Mucosa of rectum (tissue), 2 donors: Measurements from ENCODE around the gene KIFC3.
A peak's percentile ranks its signal among the peaks of the same experiment; 100 is the strongest.
"Not testable (repeated sequence)": the region's sequence is repeated elsewhere in the genome, so short reads cannot be mapped to it uniquely, and the experiment has no call there.

Experiments used
- H3K27ac ChIP-seq, 2 donors: one replicate each; pipeline ENCODE4 v1.7.0; 2013; ENCODE audit warnings: inconsistent platforms in 2 of 2, low read depth in 2 of 2, low read length in 2 of 2
- H3K27me3 ChIP-seq, 2 donors: one replicate each; pipeline ENCODE4 v1.7.0; 2013; ENCODE audit warnings: low read length in 2 of 2; ENCODE audit not compliant: control insufficient read depth in 2 of 2, insufficient read depth in 2 of 2
- H3K36me3 ChIP-seq, 2 donors: one replicate each; pipeline ENCODE4 v1.7.0; 2013; ENCODE audit warnings: low read length in 2 of 2; ENCODE audit not compliant: control insufficient read depth in 2 of 2, insufficient read depth in 2 of 2
- H3K4me1 ChIP-seq, 2 donors: one replicate each; pipeline ENCODE4 v1.7.0; 2013; ENCODE audit warnings: low read length in 2 of 2, mild to moderate bottlenecking in 1 of 2; ENCODE audit not compliant: control insufficient read depth in 2 of 2, insufficient read depth in 2 of 2
- H3K4me3 ChIP-seq, 2 donors: one replicate each; pipeline ENCODE4 v1.7.0; 2013; ENCODE audit warnings: low read length in 2 of 2
- H3K9ac ChIP-seq, 2 donors: one replicate each; pipeline ENCODE4 v1.7.0; 2013; ENCODE audit warnings: low read length in 2 of 2, low read depth in 1 of 2, mild to moderate bottlenecking in 1 of 2
- H3K9me3 ChIP-seq, 2 donors: one replicate each; pipeline ENCODE4 v1.7.0; 2013; ENCODE audit warnings: low read length in 2 of 2; ENCODE audit not compliant: control insufficient read depth in 2 of 2
- donor health status: healthy.
- donor health status: Normal muscosa, but diverticular disease.

KIFC3 gene

DNA sequence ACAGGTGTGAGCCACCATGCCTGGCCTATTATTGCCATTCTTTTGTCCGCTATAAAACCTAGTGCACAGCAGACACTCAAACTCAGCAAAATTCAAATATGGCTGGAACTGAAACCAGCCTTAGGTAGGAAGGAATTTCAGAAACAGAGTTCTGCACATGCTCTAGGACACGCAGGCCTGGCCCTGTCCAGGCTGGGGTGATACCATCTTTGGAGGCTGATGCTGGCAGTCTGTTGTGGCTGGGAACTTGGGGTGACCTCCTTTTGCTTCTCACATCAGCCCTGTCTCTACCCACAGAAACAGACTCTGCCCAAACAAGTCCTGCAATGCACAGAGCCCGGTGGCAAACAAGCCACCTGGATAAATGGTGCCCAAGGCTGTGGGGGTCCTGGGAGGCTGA lies 12.6 kb upstream of the KIFC3 start:
- no peak overlapping the region for H3K9ac ChIP-seq
- H3K9me3 ChIP-seq = no peaks in the 10 kb centered on the region
- peaks cover 0 to 2% of the 10 kb centered on the region in 2 donors for H3K27me3 ChIP-seq
- H3K4me1 ChIP-seq = peaks cover 23% of the 10 kb centered on the region in 2 donors
- no peaks in the 10 kb centered on the region for H3K36me3 ChIP-seq
- H3K27ac ChIP-seq = no peak overlapping the region
- H3K4me3 ChIP-seq = no peak overlapping the region

DNA sequence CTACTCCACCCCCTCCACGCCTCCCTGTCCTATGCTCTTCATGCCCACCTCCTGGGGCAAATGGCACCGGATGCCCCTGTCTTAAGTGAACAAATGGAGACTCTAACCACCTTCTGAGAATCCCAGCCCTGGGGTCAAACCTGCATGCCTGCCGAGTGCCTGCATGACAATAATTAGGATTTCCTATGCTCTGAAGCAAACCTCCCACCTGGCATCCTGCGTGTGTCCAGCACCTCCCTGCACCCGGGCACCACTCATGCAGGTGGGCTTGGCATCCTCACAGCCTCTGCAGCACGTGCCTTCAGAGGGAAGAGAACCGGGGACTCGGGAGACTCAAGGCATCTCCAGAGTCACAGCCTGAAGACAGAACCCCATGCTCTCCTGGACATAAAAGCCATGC lies 11.2 kb upstream of the KIFC3 start:
- H3K4me1 ChIP-seq = peaks cover 23 to 24% of the 10 kb centered on the region in 2 donors
- H3K4me3 ChIP-seq = no peak overlapping the region
- no peak overlapping the region for H3K27ac ChIP-seq
- no peaks in the 10 kb centered on the region for H3K9me3 ChIP-seq
- no peak overlapping the region for H3K9ac ChIP-seq
- peaks cover 0 to 2% of the 10 kb centered on the region in 2 donors for H3K27me3 ChIP-seq
- no peaks in the 10 kb centered on the region for H3K36me3 ChIP-seq

DNA sequence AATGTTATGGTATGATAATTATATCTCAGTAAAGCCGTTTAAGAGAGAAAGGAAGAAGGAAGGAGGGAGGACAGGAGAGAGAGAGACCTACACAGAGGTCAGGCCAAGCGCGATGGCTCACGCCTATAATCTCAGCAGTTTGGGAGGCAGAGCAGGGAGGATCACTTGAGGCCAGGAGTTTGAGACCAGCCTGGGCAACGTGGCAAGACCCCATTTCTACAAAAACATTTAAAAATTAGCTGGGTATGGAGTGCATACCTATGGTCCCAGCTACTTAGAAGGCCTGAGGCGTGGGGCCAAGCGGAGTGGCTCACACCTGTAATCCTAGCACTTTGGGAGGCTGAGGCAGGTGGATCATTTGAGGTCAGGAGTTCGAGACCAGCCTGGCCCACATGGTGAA lies 9.0 kb upstream of the KIFC3 start:
- not testable (repeated sequence) for H3K4me3 ChIP-seq, H3K9me3 ChIP-seq, H3K27me3 ChIP-seq, H3K36me3 ChIP-seq, H3K27ac ChIP-seq, H3K9ac ChIP-seq
- peaks cover 17 to 21% of the 10 kb centered on the region in 2 donors for H3K4me1 ChIP-seq

DNA sequence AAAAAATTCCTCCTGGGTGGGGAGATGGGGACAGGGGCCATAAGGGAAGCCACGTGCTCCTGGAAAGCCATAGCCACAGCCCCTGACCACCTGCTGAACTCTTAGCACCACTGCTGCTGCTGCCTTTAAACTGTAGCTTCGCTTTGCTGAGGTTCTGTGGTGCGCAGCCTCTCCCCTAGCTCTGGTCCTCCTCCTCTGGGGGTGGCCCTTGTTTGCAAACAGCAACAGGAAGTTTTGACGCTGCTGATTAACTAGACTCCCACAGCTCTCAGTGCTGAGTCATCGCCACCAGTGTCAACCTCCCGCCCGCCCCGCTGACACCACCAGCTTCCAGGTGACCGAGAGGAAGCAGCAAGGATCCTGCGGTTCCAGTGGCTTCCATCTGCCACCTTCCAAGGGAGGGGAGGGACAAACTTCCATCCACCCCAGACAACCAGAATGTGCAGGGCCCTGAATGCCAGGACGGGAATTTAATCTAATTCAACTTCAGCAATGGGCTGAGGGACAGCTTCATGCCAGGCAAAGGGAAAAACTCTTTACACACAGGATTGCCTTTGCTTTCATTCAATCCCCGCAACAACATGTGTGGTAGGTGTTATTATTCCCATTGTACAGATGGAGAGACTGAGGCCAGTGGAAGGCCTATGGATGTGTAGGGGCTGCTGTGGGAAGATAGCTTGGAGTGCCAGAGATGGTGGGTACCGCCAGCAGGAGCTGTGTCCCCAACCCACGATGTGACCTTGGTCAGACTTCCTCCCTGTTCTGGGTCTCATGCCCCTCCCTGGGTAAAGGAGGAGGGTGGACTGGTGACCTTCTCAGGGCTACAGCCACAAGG lies 8.1 kb upstream of the KIFC3 start:
- Histone ChIP-seq H3K27me3 (peaks cover 0 to 8% of the 10 kb centered on the region in 2 donors), H3K36me3 (no peaks in the 10 kb centered on the region), H3K4me1 (peaks cover 11 to 14% of the 10 kb centered on the region in 2 donors), H3K27ac (peak overlapping the region; percentile 39 to 64), H3K9me3 (no peaks in the 10 kb centered on the region), H3K4me3 (peak overlapping the region in 1 of 2 donors; percentile 10), H3K9ac (peak overlapping the region in 1 of 2 donors; percentile 17)

DNA sequence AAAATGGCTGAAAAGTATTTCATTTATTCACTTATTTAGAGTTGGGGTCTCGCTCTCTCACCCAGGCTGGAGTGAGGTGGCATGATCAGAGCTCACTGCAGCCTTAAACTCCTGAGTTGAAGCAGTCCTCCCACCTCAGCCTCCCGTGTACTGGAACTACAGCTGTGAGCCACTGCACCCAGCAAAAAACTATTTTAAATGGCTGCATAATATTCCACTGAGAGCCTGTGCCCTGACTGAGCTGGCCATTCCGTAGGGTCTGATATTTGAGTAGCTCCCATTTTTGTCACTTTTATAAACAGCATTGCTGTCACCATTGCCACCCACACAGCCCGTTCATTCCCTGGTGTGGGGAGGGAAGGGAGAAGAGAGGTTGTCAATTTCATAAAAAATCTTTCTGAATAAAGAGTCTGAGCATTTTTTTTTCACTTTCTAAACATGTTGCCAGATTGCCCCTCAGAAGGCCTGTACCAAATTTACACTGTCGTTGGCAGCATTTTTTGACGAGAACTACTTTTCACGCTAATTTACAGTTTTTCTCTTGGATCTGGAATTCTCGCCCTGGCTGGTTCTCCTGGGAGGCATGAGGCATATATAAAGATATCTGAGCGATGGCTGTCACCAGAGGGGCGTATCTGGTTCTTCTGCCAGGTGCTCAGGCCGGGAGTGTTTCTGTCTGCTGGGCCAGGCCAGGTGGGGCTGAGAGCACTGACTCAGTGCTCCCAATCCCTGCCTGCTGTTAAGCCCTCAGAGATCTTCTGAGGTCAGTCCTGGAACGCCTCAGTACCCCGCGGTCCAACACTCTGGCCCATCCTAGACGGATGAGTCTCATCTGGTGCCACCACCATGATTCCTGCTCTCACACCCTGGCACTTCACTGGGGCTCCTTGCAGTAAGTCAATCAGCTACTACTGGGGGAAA lies 7.2 kb upstream of the KIFC3 start:
- H3K36me3 ChIP-seq = no peaks in the 10 kb centered on the region
- H3K4me1 ChIP-seq = peaks cover 11 to 14% of the 10 kb centered on the region in 2 donors
- H3K4me3 ChIP-seq = no peak overlapping the region
- peaks cover 0 to 8% of the 10 kb centered on the region in 2 donors for H3K27me3 ChIP-seq
- no peaks in the 10 kb centered on the region for H3K9me3 ChIP-seq
- peak overlapping the region in 1 of 2 donors; percentile 17 for H3K9ac ChIP-seq
- H3K27ac ChIP-seq = peak overlapping the region; percentile 39 to 64

DNA sequence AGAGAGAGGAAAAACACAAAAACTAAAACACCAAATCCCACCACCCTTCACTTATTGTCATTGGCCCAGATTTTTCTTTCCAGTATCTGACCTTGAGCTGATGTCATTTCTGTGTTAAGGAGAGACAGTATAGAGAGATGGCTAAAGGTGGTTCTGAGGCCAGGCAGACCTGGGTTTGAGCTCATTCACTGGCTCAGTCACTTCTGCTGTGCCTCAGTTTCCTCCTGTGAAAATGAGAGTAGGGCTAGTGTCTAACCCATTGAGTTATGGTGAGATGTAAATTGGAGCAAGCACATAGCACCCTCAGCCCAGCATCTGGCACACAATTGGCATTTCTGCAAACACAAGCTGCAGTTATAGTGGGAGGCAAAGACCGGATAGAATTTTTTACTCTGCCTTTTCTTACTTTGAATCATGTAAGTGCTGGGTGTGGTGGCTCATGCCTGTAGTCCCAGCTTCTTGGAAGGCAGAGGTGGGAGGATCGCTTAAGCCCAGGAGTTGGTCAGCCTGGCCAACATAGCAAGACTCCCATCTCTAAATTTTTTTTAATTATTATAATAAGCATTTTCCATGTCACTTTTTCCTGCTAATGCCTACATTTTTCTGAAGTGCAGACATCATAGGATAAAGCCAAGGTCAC lies 6.4 kb upstream of the KIFC3 start:
- no peak overlapping the region for H3K9ac ChIP-seq
- H3K4me1 ChIP-seq = peaks cover 11 to 14% of the 10 kb centered on the region in 2 donors
- peaks cover 0 to 8% of the 10 kb centered on the region in 2 donors for H3K27me3 ChIP-seq
- no peak overlapping the region for H3K27ac ChIP-seq
- H3K36me3 ChIP-seq = no peaks in the 10 kb centered on the region
- H3K4me3 ChIP-seq = peak overlapping the region in 1 of 2 donors; percentile 8
- H3K9me3 ChIP-seq = no peaks in the 10 kb centered on the region

DNA sequence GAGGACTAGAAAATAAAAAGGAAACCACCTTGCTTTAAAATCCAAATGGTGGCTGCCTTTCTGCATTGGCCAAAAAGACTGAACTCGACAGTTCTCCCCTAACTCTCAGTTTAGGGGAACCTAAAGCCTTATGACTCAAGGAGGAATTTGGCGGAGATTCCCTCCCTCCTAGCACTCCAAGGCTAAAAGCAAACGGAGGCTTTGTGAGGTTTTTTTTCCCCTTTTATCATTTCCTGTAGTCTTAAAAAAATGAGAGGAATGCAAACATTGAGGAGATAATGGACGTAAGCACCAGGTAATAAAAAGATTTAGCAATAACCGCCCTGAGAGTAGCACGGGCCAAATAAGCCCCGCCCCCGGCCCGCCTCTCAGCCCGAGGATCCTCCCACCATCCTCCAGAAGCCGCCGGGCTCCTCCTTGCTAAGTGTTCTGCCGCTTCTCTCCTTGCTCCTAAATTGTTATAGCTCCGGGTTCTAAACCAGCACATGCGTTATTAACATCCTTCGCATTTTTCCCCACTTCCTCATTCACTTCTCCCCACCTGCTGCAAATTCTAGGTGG lies 5.8 kb upstream of the KIFC3 start:
- Histone ChIP-seq H3K27me3 (peaks cover 1 to 8% of the 10 kb centered on the region in 2 donors), H3K4me1 (peaks cover 14 to 15% of the 10 kb centered on the region in 2 donors), H3K36me3 (no peaks in the 10 kb centered on the region), H3K27ac (no peak overlapping the region), H3K9me3 (no peaks in the 10 kb centered on the region), H3K9ac (no peak overlapping the region), H3K4me3 (peak overlapping the region; percentile 30 to 37)

DNA sequence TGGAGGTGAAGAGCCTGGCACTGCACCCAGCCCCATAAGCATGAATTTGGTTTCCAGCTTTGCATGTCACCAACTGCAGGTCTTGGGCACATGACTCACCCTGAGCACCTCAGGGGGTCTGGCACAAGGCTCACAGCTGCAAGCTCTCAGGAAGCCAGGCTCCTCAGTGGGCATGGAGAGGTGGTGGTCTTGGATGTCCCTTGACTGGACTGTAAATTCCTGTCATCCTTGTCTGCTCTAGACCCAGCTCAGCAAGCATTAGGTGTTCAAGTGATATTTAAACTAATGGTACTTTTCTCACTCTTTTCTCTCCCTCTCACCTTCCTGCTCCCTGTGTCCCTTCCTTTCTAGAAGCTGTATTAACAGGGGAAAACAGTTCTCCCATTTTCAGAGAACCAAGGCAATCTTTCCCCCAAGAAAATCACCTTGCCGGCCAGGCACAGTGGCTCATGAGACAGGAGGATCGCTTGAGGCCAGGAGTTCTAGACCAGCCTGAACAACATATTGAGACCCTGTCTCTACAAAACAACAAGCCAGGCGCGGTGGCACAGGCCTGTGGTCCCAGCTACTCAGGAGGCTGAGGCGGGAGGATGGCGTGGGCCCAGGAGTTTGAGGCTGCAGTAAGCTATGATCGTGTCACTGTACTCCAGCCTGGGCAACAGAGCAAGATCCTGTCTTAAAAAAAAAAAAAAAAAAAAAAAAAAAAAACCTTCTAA lies 5.1 kb upstream of the KIFC3 start:
- Histone ChIP-seq H3K9ac (no peak overlapping the region), H3K27ac (no peak overlapping the region), H3K27me3 (peaks cover 7 to 8% of the 10 kb centered on the region in 2 donors), H3K36me3 (no peaks in the 10 kb centered on the region), H3K4me3 (no peak overlapping the region), H3K9me3 (no peaks in the 10 kb centered on the region), H3K4me1 (peaks cover 20 to 21% of the 10 kb centered on the region in 2 donors)

DNA sequence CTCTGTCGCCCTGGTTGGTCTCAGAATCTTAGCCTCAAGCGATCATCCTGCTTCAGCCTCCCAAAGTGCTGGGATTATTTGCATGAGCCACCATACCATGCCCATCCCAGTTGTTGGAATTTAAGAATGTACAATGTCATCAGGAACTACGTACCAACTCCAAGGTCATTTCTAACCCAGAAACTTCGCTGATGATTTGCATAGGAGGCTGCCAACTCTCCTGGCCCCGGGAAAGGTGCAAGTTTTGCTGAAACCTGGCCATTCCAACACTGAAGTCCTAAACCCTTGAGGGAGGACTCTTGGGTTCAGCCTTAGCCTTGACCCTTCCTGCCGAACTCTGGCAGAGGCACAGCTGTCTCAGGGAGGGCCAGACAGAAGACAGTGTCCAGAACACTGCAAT lies 2.9 kb upstream of the KIFC3 start:
- Histone ChIP-seq H3K4me3 (no peak overlapping the region), H3K9ac (no peak overlapping the region), H3K36me3 (no peaks in the 10 kb centered on the region), H3K27ac (no peak overlapping the region), H3K9me3 (no peaks in the 10 kb centered on the region), H3K4me1 (peaks cover 27 to 32% of the 10 kb centered on the region in 2 donors), H3K27me3 (peaks cover 18 to 27% of the 10 kb centered on the region in 2 donors)
